ENCODE data around the gene NT5C.

GRCh38 chr17:75115555-75115954 lies 16.0 kb downstream of the NT5C start:
- TF ChIP-seq CTCF (IDR thresholded peaks at IDR 0.05) (no peak), POLR2A (IDR thresholded peaks at IDR 0.05) (no peak), EP300 (IDR thresholded peaks at IDR 0.05) (no peak), POLR2AphosphoS5 (IDR thresholded peaks at IDR 0.05) (no peak)
